HEK293 (cell line): ENCODE measurements around the gene DYNLT4.
A peak's percentile ranks its signal among the peaks of the same experiment; 100 is the strongest.

ENCODE experiments used
- BCL11A ChIP-seq: fragments of 450-650 bp; formaldehyde crosslinking; IDR thresholded peaks from 2 replicates; pipeline ENCODE4 v1.5.1; 2016; ENCODE audit warnings: low read depth, missing biosample characterization, missing genetic modification characterization
- EGR2 ChIP-seq: fragments of 450-650 bp; formaldehyde crosslinking; IDR thresholded peaks from 2 replicates; pipeline ENCODE4 v1.5.1; 2016; ENCODE audit warnings: low read depth, missing biosample characterization, missing genetic modification characterization
- KLF10 ChIP-seq: fragments of 450-650 bp; IDR thresholded peaks from 2 replicates; pipeline ENCODE4 v1.5.1; 2018; ENCODE audit warnings: missing biosample characterization, mild to moderate bottlenecking, missing genetic modification characterization
- KLF8 ChIP-seq: fragments of 450-650 bp; formaldehyde crosslinking; IDR thresholded peaks from 2 replicates; pipeline ENCODE4 v1.5.1; 2016; ENCODE audit warnings: missing biosample characterization, missing genetic modification characterization
- MZF1 ChIP-seq: fragments of 450-650 bp; formaldehyde crosslinking; IDR thresholded peaks from 2 replicates; pipeline ENCODE4 v1.5.1; 2017; ENCODE audit warnings: missing biosample characterization, missing genetic modification characterization, borderline replicate concordance
- SP2 ChIP-seq: fragments of 450-650 bp; formaldehyde crosslinking; IDR thresholded peaks from 2 replicates; pipeline ENCODE4 v1.5.1; 2016; ENCODE audit warnings: missing biosample characterization, missing genetic modification characterization
- TCF7L2 ChIP-seq: IDR thresholded peaks from 2 replicates; pipeline ENCODE4 v1.6.1; 2011; ENCODE audit warnings: low read depth, mild to moderate bottlenecking, inconsistent platforms, low read length, moderate library complexity, borderline replicate concordance
- ZEB2 ChIP-seq: fragments of 450-650 bp; formaldehyde crosslinking; IDR thresholded peaks from 2 replicates; pipeline ENCODE4 v1.5.1; 2016; ENCODE audit warnings: missing biosample characterization, missing genetic modification characterization
- ZFP3 ChIP-seq: fragments of 450-650 bp; formaldehyde crosslinking; IDR thresholded peaks from 2 replicates; pipeline ENCODE4 v1.5.1; 2016; ENCODE audit warnings: low read depth, missing biosample characterization, missing genetic modification characterization
- ZNF155 ChIP-seq: fragments of 450-650 bp; formaldehyde crosslinking; IDR thresholded peaks from 2 replicates; pipeline ENCODE4 v1.5.1; 2016; ENCODE audit warnings: missing biosample characterization, missing genetic modification characterization
- ZNF211 ChIP-seq: fragments of 450-650 bp; formaldehyde crosslinking; IDR thresholded peaks from 2 replicates; pipeline ENCODE4 v1.5.1; 2016; ENCODE audit warnings: low read depth, missing biosample characterization, missing genetic modification characterization
- ZNF239 ChIP-seq: fragments of 450-650 bp; formaldehyde crosslinking; IDR thresholded peaks from 2 replicates; pipeline ENCODE4 v1.5.1; 2016; ENCODE audit warnings: missing biosample characterization, missing genetic modification characterization
- ZNF324 ChIP-seq: fragments of 450-650 bp; formaldehyde crosslinking; IDR thresholded peaks from 2 replicates; pipeline ENCODE4 v1.5.1; 2016; ENCODE audit warnings: missing biosample characterization, missing genetic modification characterization
- ZNF394 ChIP-seq: fragments of 450-650 bp; formaldehyde crosslinking; IDR thresholded peaks from 2 replicates; pipeline ENCODE4 v1.5.1; 2016; ENCODE audit warnings: missing biosample characterization, missing genetic modification characterization, mild to moderate bottlenecking, moderate library complexity, borderline replicate concordance
- ZNF791 ChIP-seq: fragments of 450-650 bp; formaldehyde crosslinking; IDR thresholded peaks from 2 replicates; pipeline ENCODE4 v1.5.1; 2016; ENCODE audit warnings: missing biosample characterization, missing genetic modification characterization
- ZXDB ChIP-seq: fragments of 450-650 bp; formaldehyde crosslinking; IDR thresholded peaks from 2 replicates; pipeline ENCODE4 v1.5.1; 2016; ENCODE audit warnings: missing biosample characterization, missing genetic modification characterization
- TF ChIP-seq, protein P1 (sequence below): fragments of 450-650 bp; formaldehyde crosslinking; IDR thresholded peaks from 2 replicates; pipeline ENCODE4 v1.5.1; 2016; ENCODE audit warnings: missing biosample characterization, missing genetic modification characterization
- TF ChIP-seq, protein P2 (sequence below): fragments of 450-650 bp; formaldehyde crosslinking; IDR thresholded peaks from 2 replicates; pipeline ENCODE4 v1.5.1; 2016; ENCODE audit warnings: missing biosample characterization, missing genetic modification characterization
- TF ChIP-seq, protein P3 (sequence below): fragments of 450-650 bp; IDR thresholded peaks from 2 replicates; pipeline ENCODE4 v1.5.1; 2018; ENCODE audit warnings: missing biosample characterization, mild to moderate bottlenecking, missing genetic modification characterization
- TF ChIP-seq, protein P4 (sequence below): fragments of 450-650 bp; formaldehyde crosslinking; IDR thresholded peaks from 2 replicates; pipeline ENCODE4 v1.5.1; 2016; ENCODE audit warnings: missing biosample characterization, missing genetic modification characterization, borderline replicate concordance
- TF ChIP-seq, protein P5 (sequence below): fragments of 450-650 bp; formaldehyde crosslinking; IDR thresholded peaks from 2 replicates; pipeline ENCODE4 v1.5.1; 2016; ENCODE audit warnings: missing biosample characterization, missing genetic modification characterization
- TF ChIP-seq, protein P6 (sequence below): fragments of 450-650 bp; formaldehyde crosslinking; IDR thresholded peaks from 2 replicates; pipeline ENCODE4 v1.5.1; 2016; ENCODE audit warnings: missing biosample characterization, missing genetic modification characterization

The DYNLT4 gene

DNA sequence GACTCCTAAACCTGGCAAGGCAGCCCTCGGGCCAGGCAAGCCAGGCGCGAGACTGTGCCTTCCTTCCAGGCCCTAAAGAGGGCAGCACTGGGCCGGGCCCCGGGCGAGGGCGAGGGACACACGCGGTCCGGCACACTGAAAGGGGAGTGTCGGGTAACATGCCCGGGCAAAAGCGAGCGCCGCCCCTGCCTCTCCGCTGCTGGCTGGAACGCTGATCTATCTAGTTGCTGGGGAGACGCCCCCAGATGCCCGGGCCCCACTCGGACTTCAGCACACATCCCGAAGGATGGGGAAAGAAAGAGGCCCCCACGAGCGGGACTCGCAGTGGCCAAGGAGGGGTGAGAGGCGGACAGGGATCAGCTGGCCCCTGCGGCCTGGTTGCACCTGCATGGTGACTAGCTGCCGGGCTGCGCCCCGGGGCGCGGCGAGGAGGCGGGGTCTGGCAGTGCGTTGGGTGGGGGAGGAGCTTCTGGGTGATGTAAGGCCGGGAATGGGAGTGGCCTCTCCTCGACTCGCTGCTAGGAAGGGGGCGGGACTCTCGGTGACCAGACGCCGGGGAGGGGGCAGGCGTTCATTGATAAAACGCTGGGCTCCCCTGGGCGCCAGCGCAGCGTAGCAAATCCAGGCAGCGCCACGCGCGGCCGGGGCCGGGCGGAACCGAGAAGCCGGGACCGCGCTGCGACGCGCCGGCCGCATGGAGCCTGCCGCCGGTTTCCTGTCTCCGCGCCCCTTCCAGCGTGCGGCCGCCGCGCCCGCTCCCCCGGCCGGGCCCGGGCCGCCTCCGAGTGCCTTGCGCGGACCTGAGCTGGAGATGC is 7.2 kb downstream of the DYNLT4 start, which contains the start of gene PLK3 (continued):
- TF ChIP-seq, protein P1, sequence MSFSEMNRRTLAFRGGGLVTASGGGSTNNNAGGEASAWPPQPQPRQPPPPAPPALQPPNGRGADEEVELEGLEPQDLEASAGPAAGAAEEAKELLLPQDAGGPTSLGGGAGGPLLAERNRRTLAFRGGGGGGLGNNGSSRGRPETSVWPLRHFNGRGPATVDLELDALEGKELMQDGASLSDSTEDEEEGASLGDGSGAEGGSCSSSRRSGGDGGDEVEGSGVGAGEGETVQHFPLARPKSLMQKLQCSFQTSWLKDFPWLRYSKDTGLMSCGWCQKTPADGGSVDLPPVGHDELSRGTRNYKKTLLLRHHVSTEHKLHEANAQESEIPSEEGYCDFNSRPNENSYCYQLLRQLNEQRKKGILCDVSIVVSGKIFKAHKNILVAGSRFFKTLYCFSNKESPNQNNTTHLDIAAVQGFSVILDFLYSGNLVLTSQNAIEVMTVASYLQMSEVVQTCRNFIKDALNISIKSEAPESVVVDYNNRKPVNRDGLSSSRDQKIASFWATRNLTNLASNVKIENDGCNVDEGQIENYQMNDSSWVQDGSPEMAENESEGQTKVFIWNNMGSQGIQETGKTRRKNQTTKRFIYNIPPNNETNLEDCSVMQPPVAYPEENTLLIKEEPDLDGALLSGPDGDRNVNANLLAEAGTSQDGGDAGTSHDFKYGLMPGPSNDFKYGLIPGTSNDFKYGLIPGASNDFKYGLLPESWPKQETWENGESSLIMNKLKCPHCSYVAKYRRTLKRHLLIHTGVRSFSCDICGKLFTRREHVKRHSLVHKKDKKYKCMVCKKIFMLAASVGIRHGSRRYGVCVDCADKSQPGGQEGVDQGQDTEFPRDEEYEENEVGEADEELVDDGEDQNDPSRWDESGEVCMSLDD (tag by site-specific recombination) = peak; percentile 89
- TF ChIP-seq ZNF155 (tag by site-specific recombination) = no peak
- no peak for TF ChIP-seq ZNF239 (tag by site-specific recombination)
- TF ChIP-seq ZNF324 (tag by site-specific recombination) = peak; percentile 91
- TF ChIP-seq EGR2 (tag by site-specific recombination) = peak; percentile 81
- TF ChIP-seq, protein P2, sequence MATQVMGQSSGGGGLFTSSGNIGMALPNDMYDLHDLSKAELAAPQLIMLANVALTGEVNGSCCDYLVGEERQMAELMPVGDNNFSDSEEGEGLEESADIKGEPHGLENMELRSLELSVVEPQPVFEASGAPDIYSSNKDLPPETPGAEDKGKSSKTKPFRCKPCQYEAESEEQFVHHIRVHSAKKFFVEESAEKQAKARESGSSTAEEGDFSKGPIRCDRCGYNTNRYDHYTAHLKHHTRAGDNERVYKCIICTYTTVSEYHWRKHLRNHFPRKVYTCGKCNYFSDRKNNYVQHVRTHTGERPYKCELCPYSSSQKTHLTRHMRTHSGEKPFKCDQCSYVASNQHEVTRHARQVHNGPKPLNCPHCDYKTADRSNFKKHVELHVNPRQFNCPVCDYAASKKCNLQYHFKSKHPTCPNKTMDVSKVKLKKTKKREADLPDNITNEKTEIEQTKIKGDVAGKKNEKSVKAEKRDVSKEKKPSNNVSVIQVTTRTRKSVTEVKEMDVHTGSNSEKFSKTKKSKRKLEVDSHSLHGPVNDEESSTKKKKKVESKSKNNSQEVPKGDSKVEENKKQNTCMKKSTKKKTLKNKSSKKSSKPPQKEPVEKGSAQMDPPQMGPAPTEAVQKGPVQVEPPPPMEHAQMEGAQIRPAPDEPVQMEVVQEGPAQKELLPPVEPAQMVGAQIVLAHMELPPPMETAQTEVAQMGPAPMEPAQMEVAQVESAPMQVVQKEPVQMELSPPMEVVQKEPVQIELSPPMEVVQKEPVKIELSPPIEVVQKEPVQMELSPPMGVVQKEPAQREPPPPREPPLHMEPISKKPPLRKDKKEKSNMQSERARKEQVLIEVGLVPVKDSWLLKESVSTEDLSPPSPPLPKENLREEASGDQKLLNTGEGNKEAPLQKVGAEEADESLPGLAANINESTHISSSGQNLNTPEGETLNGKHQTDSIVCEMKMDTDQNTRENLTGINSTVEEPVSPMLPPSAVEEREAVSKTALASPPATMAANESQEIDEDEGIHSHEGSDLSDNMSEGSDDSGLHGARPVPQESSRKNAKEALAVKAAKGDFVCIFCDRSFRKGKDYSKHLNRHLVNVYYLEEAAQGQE (tag by site-specific recombination) = no peak
- no peak for TF ChIP-seq ZNF791 (tag by site-specific recombination)
- peak; percentile 73 for TF ChIP-seq MZF1 (tag by site-specific recombination)
- TF ChIP-seq BCL11A = peak; percentile 98
- TF ChIP-seq KLF8 (tag by site-specific recombination) = peak; percentile 98
- TF ChIP-seq, protein P3, sequence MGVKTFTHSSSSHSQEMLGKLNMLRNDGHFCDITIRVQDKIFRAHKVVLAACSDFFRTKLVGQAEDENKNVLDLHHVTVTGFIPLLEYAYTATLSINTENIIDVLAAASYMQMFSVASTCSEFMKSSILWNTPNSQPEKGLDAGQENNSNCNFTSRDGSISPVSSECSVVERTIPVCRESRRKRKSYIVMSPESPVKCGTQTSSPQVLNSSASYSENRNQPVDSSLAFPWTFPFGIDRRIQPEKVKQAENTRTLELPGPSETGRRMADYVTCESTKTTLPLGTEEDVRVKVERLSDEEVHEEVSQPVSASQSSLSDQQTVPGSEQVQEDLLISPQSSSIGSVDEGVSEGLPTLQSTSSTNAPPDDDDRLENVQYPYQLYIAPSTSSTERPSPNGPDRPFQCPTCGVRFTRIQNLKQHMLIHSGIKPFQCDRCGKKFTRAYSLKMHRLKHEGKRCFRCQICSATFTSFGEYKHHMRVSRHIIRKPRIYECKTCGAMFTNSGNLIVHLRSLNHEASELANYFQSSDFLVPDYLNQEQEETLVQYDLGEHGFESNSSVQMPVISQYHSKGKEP (tag by site-specific recombination) = peak; percentile 97
- peak; percentile 98 for TF ChIP-seq ZEB2
- TF ChIP-seq ZFP3 (tag by site-specific recombination) = 0 out of 2 replicates have a peak, but pooled peaks have one; percentile 5
- peak; percentile 99 for TF ChIP-seq ZXDB
- TF ChIP-seq ZNF211 (tag by site-specific recombination) = no peak
- peak; percentile 97 for TF ChIP-seq ZNF394
- TF ChIP-seq, protein P4, sequence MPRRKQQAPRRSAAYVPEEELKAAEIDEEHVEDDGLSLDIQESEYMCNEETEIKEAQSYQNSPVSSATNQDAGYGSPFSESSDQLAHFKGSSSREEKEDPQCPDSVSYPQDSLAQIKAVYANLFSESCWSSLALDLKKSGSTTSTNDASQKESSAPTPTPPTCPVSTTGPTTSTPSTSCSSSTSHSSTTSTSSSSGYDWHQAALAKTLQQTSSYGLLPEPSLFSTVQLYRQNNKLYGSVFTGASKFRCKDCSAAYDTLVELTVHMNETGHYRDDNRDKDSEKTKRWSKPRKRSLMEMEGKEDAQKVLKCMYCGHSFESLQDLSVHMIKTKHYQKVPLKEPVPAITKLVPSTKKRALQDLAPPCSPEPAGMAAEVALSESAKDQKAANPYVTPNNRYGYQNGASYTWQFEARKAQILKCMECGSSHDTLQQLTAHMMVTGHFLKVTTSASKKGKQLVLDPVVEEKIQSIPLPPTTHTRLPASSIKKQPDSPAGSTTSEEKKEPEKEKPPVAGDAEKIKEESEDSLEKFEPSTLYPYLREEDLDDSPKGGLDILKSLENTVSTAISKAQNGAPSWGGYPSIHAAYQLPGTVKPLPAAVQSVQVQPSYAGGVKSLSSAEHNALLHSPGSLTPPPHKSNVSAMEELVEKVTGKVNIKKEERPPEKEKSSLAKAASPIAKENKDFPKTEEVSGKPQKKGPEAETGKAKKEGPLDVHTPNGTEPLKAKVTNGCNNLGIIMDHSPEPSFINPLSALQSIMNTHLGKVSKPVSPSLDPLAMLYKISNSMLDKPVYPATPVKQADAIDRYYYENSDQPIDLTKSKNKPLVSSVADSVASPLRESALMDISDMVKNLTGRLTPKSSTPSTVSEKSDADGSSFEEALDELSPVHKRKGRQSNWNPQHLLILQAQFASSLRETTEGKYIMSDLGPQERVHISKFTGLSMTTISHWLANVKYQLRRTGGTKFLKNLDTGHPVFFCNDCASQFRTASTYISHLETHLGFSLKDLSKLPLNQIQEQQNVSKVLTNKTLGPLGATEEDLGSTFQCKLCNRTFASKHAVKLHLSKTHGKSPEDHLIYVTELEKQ = peak; percentile 34; the same call in 1 of the 2 replicates
- peak; percentile 96 for TF ChIP-seq KLF10 (tag by site-specific recombination)
- TF ChIP-seq SP2 (tag by site-specific recombination) = peak; percentile 80
- TF ChIP-seq, protein P5, sequence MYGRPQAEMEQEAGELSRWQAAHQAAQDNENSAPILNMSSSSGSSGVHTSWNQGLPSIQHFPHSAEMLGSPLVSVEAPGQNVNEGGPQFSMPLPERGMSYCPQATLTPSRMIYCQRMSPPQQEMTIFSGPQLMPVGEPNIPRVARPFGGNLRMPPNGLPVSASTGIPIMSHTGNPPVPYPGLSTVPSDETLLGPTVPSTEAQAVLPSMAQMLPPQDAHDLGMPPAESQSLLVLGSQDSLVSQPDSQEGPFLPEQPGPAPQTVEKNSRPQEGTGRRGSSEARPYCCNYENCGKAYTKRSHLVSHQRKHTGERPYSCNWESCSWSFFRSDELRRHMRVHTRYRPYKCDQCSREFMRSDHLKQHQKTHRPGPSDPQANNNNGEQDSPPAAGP (tag by site-specific recombination) = peak; percentile 96
- no peak for TF ChIP-seq TCF7L2
- TF ChIP-seq, protein P6, sequence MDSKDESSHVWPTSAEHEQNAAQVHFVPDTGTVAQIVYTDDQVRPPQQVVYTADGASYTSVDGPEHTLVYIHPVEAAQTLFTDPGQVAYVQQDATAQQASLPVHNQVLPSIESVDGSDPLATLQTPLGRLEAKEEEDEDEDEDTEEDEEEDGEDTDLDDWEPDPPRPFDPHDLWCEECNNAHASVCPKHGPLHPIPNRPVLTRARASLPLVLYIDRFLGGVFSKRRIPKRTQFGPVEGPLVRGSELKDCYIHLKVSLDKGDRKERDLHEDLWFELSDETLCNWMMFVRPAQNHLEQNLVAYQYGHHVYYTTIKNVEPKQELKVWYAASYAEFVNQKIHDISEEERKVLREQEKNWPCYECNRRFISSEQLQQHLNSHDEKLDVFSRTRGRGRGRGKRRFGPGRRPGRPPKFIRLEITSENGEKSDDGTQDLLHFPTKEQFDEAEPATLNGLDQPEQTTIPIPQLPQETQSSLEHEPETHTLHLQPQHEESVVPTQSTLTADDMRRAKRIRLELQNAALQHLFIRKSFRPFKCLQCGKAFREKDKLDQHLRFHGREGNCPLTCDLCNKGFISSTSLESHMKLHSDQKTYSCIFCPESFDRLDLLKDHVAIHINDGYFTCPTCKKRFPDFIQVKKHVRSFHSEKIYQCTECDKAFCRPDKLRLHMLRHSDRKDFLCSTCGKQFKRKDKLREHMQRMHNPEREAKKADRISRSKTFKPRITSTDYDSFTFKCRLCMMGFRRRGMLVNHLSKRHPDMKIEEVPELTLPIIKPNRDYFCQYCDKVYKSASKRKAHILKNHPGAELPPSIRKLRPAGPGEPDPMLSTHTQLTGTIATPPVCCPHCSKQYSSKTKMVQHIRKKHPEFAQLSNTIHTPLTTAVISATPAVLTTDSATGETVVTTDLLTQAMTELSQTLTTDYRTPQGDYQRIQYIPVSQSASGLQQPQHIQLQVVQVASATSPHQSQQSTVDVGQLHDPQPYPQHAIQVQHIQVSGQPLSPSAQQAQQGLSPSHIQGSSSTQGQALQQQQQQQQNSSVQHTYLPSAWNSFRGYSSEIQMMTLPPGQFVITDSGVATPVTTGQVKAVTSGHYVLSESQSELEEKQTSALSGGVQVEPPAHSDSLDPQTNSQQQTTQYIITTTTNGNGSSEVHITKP (tag by site-specific recombination) = peak; percentile 91
